ENCODE results near the gene TUBA3C.
"Not testable (repeated sequence)": the region's sequence is repeated elsewhere in the genome, so short reads cannot be mapped to it uniquely, and the experiment has no call there.

Gene TUBA3C

DNA sequence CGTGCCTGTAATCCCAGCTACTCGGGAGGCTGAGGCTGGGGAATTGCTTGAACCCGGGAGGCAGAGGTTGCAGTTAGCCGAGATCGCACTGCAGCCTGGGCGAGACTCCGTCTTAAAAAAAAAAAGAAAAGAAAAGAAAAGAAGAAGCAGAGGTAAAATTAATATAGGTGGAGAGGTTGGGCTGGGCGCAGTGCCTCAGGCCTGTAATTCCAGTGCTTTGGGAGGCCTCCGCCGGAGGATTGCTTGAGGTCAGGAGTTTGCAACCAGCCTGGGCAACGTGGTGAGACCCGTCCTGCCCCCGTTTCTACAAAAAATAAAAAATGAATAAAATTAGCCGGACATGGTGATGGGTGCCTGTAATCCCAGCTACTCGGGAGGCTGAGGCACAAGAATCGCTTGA is 912 bp upstream of the TUBA3C start (continued):
- TF ChIP-seq IKZF3 (tag by site-specific recombination; IDR thresholded peaks at IDR 0.05): no peak
- no peak for TF ChIP-seq GFI1B (tag by site-specific recombination; IDR thresholded peaks at IDR 0.05)

DNA sequence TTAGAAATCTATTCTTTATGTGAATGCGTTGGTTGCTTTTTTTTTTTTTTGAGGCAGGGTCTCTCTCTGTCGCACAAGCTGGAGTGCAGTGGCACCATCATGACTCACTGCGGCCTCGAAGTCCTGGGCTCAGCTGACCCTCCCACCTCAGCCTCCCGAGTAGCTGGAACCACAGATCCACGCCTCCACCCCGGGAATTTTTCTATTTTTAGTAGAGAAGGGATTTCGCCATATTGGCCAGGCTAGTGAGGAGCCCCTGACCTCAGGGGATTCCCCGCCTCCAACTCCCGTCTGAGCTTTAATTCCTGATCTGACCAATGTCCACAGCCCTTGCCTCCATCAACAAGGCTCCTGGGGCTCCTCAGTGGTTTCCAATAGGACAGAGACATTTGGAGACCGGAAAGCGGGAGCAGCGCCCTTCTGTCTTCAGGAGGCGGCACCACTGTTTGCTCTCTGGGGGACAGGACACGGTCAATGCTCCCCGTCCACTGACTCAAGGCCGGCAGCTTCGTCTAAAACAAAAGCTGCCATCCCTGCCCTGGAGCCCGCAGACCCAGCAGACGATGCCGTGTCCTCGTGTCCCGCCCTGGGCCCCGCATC is 503 bp downstream of the TUBA3C start:
- H3K9me3 ChIP-seq (ENCODE audit: control insufficient read depth, insufficient read depth, low read depth, low read length): no peaks in the 10 kb centered on the region
- H3K4me3 ChIP-seq (ENCODE audit: low read depth, low read length): no peak overlapping the region
- CTCF ChIA-PET: no interaction called here
- TF ChIP-seq ZNF664 (tag by site-specific recombination; IDR thresholded peaks at IDR 0.05) (no peak), ZBTB17 (tag by site-specific recombination; IDR thresholded peaks at IDR 0.05) (no peak), ZNF549 (tag by site-specific recombination; IDR thresholded peaks at IDR 0.05) (no peak), ZNF830 (tag by site-specific recombination; IDR thresholded peaks at IDR 0.05; ENCODE audit: low read depth) (no peak), ZFP37 (tag by site-specific recombination; IDR thresholded peaks at IDR 0.05) (no peak), ZNF544 (tag by site-specific recombination; IDR thresholded peaks at IDR 0.05) (no peak), ZNF133 (tag by site-specific recombination; IDR thresholded peaks at IDR 0.05) (no peak)
- TF ChIP-seq, protein P1, sequence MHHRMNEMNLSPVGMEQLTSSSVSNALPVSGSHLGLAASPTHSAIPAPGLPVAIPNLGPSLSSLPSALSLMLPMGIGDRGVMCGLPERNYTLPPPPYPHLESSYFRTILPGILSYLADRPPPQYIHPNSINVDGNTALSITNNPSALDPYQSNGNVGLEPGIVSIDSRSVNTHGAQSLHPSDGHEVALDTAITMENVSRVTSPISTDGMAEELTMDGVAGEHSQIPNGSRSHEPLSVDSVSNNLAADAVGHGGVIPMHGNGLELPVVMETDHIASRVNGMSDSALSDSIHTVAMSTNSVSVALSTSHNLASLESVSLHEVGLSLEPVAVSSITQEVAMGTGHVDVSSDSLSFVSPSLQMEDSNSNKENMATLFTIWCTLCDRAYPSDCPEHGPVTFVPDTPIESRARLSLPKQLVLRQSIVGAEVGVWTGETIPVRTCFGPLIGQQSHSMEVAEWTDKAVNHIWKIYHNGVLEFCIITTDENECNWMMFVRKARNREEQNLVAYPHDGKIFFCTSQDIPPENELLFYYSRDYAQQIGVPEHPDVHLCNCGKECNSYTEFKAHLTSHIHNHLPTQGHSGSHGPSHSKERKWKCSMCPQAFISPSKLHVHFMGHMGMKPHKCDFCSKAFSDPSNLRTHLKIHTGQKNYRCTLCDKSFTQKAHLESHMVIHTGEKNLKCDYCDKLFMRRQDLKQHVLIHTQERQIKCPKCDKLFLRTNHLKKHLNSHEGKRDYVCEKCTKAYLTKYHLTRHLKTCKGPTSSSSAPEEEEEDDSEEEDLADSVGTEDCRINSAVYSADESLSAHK (tag by site-specific recombination; IDR thresholded peaks at IDR 0.05): no peak
- TF ChIP-seq, protein P2, sequence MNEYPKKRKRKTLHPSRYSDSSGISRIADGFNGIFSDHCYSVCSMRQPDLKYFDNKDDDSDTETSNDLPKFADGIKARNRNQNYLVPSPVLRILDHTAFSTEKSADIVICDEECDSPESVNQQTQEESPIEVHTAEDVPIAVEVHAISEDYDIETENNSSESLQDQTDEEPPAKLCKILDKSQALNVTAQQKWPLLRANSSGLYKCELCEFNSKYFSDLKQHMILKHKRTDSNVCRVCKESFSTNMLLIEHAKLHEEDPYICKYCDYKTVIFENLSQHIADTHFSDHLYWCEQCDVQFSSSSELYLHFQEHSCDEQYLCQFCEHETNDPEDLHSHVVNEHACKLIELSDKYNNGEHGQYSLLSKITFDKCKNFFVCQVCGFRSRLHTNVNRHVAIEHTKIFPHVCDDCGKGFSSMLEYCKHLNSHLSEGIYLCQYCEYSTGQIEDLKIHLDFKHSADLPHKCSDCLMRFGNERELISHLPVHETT (tag by site-specific recombination; IDR thresholded peaks at IDR 0.05): no peak
- TF ChIP-seq, protein P3, sequence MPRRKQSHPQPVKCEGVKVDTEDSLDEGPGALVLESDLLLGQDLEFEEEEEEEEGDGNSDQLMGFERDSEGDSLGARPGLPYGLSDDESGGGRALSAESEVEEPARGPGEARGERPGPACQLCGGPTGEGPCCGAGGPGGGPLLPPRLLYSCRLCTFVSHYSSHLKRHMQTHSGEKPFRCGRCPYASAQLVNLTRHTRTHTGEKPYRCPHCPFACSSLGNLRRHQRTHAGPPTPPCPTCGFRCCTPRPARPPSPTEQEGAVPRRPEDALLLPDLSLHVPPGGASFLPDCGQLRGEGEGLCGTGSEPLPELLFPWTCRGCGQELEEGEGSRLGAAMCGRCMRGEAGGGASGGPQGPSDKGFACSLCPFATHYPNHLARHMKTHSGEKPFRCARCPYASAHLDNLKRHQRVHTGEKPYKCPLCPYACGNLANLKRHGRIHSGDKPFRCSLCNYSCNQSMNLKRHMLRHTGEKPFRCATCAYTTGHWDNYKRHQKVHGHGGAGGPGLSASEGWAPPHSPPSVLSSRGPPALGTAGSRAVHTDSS (tag by site-specific recombination; IDR thresholded peaks at IDR 0.05): no peak
- H3K27ac ChIP-seq (ENCODE audit: extremely low read depth, low read depth, low read length): no peak overlapping the region
- H3K36me3 ChIP-seq (ENCODE audit: control insufficient read depth in 2 of 2, insufficient read depth in 1 of 2, low read length in 2 of 2): no peaks in the 10 kb centered on the region
- POLR2A ChIA-PET: interaction anchor here (0.7 kb wide), 1 partner anchor 87 kb away, joined by 4 read pairs; no protein-coding TSS in a partner anchor
- H3K4me1 ChIP-seq (ENCODE audit: control insufficient read depth, insufficient read depth, low read length): no peaks in the 10 kb centered on the region

DNA sequence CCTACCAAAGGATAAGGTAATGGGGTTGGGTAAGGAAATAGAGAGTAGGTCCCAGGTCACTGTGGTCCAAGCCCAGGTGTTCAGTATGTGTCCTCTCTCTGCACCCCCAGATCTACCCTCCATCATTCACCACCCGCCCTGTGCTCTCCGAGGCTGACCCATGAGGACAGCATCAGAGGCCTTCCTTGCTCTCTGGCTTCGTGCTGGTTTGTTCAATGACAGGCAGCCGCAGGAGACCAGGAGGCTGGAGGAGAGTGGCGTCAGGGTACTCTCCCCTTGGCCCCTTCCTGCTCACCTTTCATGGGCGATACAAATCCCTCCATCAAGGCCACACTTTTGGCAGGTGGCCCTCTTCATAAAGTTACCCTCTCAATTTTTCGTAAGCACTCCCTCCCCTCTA is 1.7 kb downstream of the TUBA3C start:
- no peak for TF ChIP-seq ZNF184 (tag by site-specific recombination; IDR thresholded peaks at IDR 0.05)
- TF ChIP-seq ZNF138 (tag by site-specific recombination; IDR thresholded peaks at IDR 0.05; ENCODE audit: borderline replicate concordance): no peak
- H3K9me3 ChIP-seq (ENCODE audit: control insufficient read depth, insufficient read depth, low read depth, low read length): no peaks in the 10 kb centered on the region
- no peaks in the 10 kb centered on the region for H3K4me1 ChIP-seq (ENCODE audit: control insufficient read depth, insufficient read depth, low read length)
- no peaks in the 10 kb centered on the region for H3K36me3 ChIP-seq (ENCODE audit: control insufficient read depth in 2 of 2, insufficient read depth in 1 of 2, low read length in 2 of 2)
- ChIA-PET CTCF (no interaction called here), POLR2A (no interaction called here)
- no peak overlapping the region for H3K27ac ChIP-seq (ENCODE audit: extremely low read depth, low read depth, low read length)
- no peak overlapping the region for H3K4me3 ChIP-seq (ENCODE audit: low read depth, low read length)

DNA sequence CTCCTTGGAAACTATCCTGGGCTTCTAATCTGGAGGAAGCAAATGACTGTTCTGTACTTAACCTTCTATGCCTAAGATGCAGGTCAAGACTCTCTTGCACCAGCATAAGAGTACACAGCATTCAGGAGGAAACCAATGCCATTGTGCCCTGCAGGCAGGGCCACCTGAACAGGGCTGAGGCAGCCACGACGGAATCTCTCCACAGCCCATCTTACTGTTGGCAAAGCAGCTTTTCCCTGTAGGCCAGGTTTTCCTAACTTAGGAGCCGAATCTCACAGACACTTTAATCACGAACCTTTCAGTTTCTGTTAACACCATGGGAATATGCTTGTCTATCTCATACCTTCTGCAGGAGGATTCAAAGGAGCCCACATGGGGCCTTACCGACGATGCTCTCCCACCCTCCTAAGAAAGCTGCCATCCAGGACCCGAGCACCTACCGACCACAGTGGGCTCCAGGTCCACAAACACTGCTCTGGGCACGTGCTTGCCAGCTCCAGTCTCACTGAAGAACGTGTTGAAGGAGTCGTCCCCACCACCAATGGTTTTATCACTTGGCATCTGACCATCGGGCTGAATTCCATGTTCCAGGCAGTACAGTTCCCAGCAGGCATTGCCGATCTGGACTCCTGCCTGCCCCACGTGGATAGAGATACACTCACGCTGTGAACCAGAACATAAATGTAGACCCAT is 2.6 kb downstream of the TUBA3C start:
- CTCF ChIA-PET: no interaction called here
- Histone ChIP-seq H3K4me3 (ENCODE audit: low read depth, low read length) (no peak overlapping the region), H3K9me3 (ENCODE audit: control insufficient read depth, insufficient read depth, low read depth, low read length) (no peaks in the 10 kb centered on the region), H3K4me1 (ENCODE audit: control insufficient read depth, insufficient read depth, low read length) (no peaks in the 10 kb centered on the region), H3K27ac (ENCODE audit: extremely low read depth, low read depth, low read length) (no peak overlapping the region), H3K36me3 (ENCODE audit: control insufficient read depth in 2 of 2, insufficient read depth in 1 of 2, low read length in 2 of 2) (no peaks in the 10 kb centered on the region)
- POLR2A ChIA-PET: no interaction called here
- TF ChIP-seq ZNF19 (tag by site-specific recombination; IDR thresholded peaks at IDR 0.05; ENCODE audit: low read depth) (no peak), ZNF221 (tag by site-specific recombination; IDR thresholded peaks at IDR 0.05; ENCODE audit: borderline replicate concordance) (no peak), ZNF341 (tag by site-specific recombination; IDR thresholded peaks at IDR 0.05; ENCODE audit: low read depth) (no peak)
- TF ChIP-seq, protein P2 (tag by site-specific recombination; IDR thresholded peaks at IDR 0.05): no peak

DNA sequence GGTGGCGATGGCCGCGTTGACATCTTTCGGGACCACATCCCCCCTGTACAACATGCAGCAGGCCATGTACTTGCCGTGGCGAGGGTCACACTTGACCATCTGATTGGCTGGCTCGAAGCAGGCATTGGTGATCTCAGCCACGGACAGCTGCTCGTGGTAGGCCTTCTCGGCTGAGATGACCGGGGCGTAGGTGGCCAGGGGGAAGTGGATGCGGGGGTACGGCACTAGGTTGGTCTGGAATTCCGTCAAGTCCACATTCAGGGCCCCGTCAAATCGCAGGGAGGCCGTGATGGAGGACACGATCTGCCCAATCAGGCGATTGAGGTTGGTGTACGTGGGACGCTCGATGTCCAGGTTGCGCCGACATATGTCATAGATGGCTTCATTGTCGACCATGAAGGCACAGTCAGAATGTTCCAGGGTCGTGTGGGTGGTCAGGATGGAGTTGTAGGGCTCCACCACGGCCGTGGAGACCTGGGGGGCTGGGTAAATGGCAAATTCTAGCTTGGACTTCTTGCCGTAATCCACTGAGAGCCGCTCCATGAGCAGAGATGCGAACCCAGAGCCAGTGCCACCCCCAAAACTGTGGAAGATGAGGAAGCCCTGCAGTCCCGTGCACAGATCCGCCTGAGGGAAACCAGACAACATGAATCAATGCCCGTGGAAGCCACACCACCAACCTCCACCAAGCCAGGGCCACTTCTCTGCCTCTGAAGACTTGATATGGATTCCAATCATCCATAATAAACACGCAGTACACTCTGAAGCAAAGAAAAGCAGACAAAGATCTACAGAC is 4.4 kb downstream of the TUBA3C start:
- POLR2A ChIA-PET; H3K9me3 ChIP-seq (ENCODE audit: control insufficient read depth, insufficient read depth, low read depth, low read length); H3K36me3 ChIP-seq (ENCODE audit: control insufficient read depth in 2 of 2, insufficient read depth in 1 of 2, low read length in 2 of 2); H3K4me3 ChIP-seq (ENCODE audit: low read depth, low read length); H3K4me1 ChIP-seq (ENCODE audit: control insufficient read depth, insufficient read depth, low read length); H3K27ac ChIP-seq (ENCODE audit: extremely low read depth, low read depth, low read length); CTCF ChIA-PET: not testable (repeated sequence)

All from HEK293 (cell line).